Mesodermal cell (in vitro differentiated cells): ENCODE results near the gene MKKS.
"Not testable (repeated sequence)": the region's sequence is repeated elsewhere in the genome, so short reads cannot be mapped to it uniquely, and the experiment has no call there.

Experiments used
- H3K27ac ChIP-seq: 2 replicates; pipeline ENCODE4 v1.7.0; 2013; ENCODE audit warnings: mild to moderate bottlenecking, low read depth, low read length, moderate library complexity; ENCODE audit not compliant: severe bottlenecking
- H3K36me3 ChIP-seq: 2 replicates; pipeline ENCODE4 v1.7.1; 2013; ENCODE audit warnings: mild to moderate bottlenecking, low read length, moderate library complexity; ENCODE audit not compliant: control insufficient read depth, insufficient read depth
- H3K4me1 ChIP-seq: one replicate; pipeline ENCODE4 v1.7.1; 2013; ENCODE audit warnings: mild to moderate bottlenecking, low read length; ENCODE audit not compliant: insufficient read depth, control insufficient read depth, poor library complexity, severe bottlenecking
- H3K4me3 ChIP-seq: 2 replicates; pipeline ENCODE4 v1.7.0; 2013; ENCODE audit warnings: low read length, control low read depth, mild to moderate bottlenecking; ENCODE audit not compliant: insufficient read depth, poor library complexity, severe bottlenecking; ENCODE audit errors: extremely low read depth
- H3K9me3 ChIP-seq: 2 replicates; pipeline ENCODE4 v1.7.1; 2013; ENCODE audit warnings: mild to moderate bottlenecking, low read length, moderate library complexity; ENCODE audit not compliant: control insufficient read depth
- WGBS, 2 experiments: methylation state at CpG; one replicate each; pipeline ENCODE4 v1.1.5; 2013; ENCODE audit warnings: missing lambda C conversion rate in 2 of 2; ENCODE audit not compliant: insufficient coverage in 2 of 2; 5-methylcytosine and 5-hydroxymethylcytosine counted together

MKKS gene

GRCh38 chr20:10412591-10413408 lies 21.2 kb downstream of the MKKS start:
- peaks cover 12% of the 10 kb centered on the region for H3K36me3 ChIP-seq
- WGBS, 2 experiments = 87 to 96% methylated on average over 4 of the region's 5 CpGs
- no peak overlapping the region for H3K4me3 ChIP-seq
- H3K9me3 ChIP-seq = no peaks in the 10 kb centered on the region
- H3K4me1 ChIP-seq = no peaks in the 10 kb centered on the region
- H3K27ac ChIP-seq = no peak overlapping the region

GRCh38 chr20:10411673-10412072 lies 22.3 kb downstream of the MKKS start:
- Histone ChIP-seq H3K27ac (no peak overlapping the region), H3K36me3 (peaks cover 7% of the 10 kb centered on the region), H3K9me3 (no peaks in the 10 kb centered on the region), H3K4me1 (no peaks in the 10 kb centered on the region), H3K4me3 (no peak overlapping the region)
- WGBS, 2 experiments = no CpG with 5 or more reads among the region's 1 CpG

GRCh38 chr20:10408108-10408813 lies 25.8 kb downstream of the MKKS start:
- peaks cover 18% of the 10 kb centered on the region for H3K36me3 ChIP-seq
- 67% methylated on average over 1 of the region's 2 CpGs; no CpG with 5 or more reads in 1 of the 2 experiments for WGBS, 2 experiments
- H3K4me3 ChIP-seq = no peak overlapping the region
- no peaks in the 10 kb centered on the region for H3K9me3 ChIP-seq
- H3K4me1 ChIP-seq = no peaks in the 10 kb centered on the region
- H3K27ac ChIP-seq = no peak overlapping the region

- H3K9me3 ChIP-seq = no peaks in the 10 kb centered on the region
- H3K27ac ChIP-seq = no peak overlapping the region
- H3K36me3 ChIP-seq = peaks cover 12% of the 10 kb centered on the region
- WGBS, 2 experiments = 100% methylated on average over 1 to 3 of the region's 4 CpGs
- H3K4me1 ChIP-seq = no peaks in the 10 kb centered on the region
- no peak overlapping the region for H3K4me3 ChIP-seq
These were observed 29.0 kb downstream of the MKKS start for GRCh38 chr20:10404959-10405530.

GRCh38 chr20:10404023-10404628 lies 29.9 kb downstream of the MKKS start:
- Histone ChIP-seq H3K4me3 (no peak overlapping the region), H3K27ac (no peak overlapping the region), H3K36me3 (peaks cover 12% of the 10 kb centered on the region), H3K9me3 (no peaks in the 10 kb centered on the region), H3K4me1 (no peaks in the 10 kb centered on the region)
- 90% methylated on average over 2 of the region's 2 CpGs for WGBS, 2 experiments

GRCh38 chr20:10402938-10403608 lies 30.9 kb downstream of the MKKS start:
- H3K4me1 ChIP-seq = no peaks in the 10 kb centered on the region
- H3K4me3 ChIP-seq = no peak overlapping the region
- peaks cover 12% of the 10 kb centered on the region for H3K36me3 ChIP-seq
- no peak overlapping the region for H3K27ac ChIP-seq
- WGBS, 2 experiments = 79 to 100% methylated on average over 2 to 3 of the region's 3 CpGs
- H3K9me3 ChIP-seq = no peaks in the 10 kb centered on the region

- Histone ChIP-seq H3K27ac (no peak overlapping the region), H3K9me3 (no peaks in the 10 kb centered on the region), H3K36me3 (no peaks in the 10 kb centered on the region), H3K4me3 (no peak overlapping the region), H3K4me1 (no peaks in the 10 kb centered on the region)
- 54 to 67% methylated on average over 1 to 2 of the region's 3 CpGs for WGBS, 2 experiments
These were observed 35.1 kb downstream of the MKKS start for GRCh38 chr20:10398834-10399369.

GRCh38 chr20:10394752-10395151 lies 39.3 kb downstream of the MKKS start:
- H3K36me3 ChIP-seq, H3K4me1 ChIP-seq, H3K9me3 ChIP-seq, H3K4me3 ChIP-seq, H3K27ac ChIP-seq: not testable (repeated sequence)
- 100% methylated on average over 1 to 3 of the region's 32 CpGs for WGBS, 2 experiments

GRCh38 chr20:10390709-10391108 lies 43.3 kb downstream of the MKKS start:
- no peak overlapping the region for H3K27ac ChIP-seq
- H3K9me3 ChIP-seq = peaks cover 7% of the 10 kb centered on the region
- WGBS, 2 experiments = 91 to 94% methylated on average over 1 of the region's 2 CpGs
- no peaks in the 10 kb centered on the region for H3K4me1 ChIP-seq
- H3K4me3 ChIP-seq = no peak overlapping the region
- H3K36me3 ChIP-seq = no peaks in the 10 kb centered on the region

- H3K9me3 ChIP-seq = peaks cover 7% of the 10 kb centered on the region
- H3K27ac ChIP-seq = no peak overlapping the region
- WGBS, 2 experiments = 74 to 90% methylated on average over 4 of the region's 4 CpGs
- H3K4me3 ChIP-seq = no peak overlapping the region
- H3K36me3 ChIP-seq = no peaks in the 10 kb centered on the region
- no peaks in the 10 kb centered on the region for H3K4me1 ChIP-seq
These were observed 45.4 kb downstream of the MKKS start for GRCh38 chr20:10388597-10388996.
